ENCODE data around the gene RPTOR.

DNA sequence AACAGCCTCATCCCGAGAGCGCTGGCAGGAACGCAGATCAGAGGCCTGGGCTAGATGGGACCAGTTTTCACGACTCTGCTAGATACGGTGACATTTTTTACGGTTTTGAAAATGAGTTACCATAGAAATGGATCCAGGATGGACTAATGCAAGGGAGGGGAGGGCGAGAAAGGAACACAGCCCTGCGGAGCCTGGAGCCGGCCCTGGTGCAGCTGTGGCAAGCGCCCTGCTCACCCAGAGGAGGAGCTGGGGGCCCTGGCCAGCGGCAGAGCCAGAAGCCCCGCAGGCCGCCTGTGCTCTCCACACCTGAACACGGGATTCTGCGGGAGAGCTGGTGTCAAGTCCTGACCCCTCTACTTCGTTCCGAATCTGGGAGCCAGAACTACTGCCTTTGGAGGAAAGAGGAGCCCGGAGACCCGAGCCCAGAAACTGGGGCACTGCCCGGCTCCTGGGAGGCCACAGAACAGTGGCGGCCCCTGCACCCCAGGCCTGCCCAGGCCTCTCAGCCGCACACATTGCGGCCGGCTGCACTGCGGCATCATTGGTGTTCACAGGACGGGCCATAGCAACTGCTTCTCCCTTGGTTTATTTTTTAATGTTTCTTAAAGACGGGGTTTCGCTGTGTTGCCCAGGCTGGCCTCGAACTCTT is 358.4 kb downstream of the RPTOR start:
- no peak for TF ChIP-seq CTCF (IDR thresholded peaks at IDR 0.05 in 4 of 5, conservative IDR thresholded peaks at IDR 0.05 in 1 of 5)
- TF ChIP-seq POLR2A (IDR thresholded peaks at IDR 0.05), result no peak

Data from gastrocnemius medialis (tissue), 4 donors.